H9 (cell line): ENCODE data around the gene ILDR2. TPM values are rescaled to one million over a fixed set of nuclear protein-coding genes. Genes with fewer than 3 reads are reported as not detected.

Source experiments
- DNase-seq: peaks from one replicate; pipeline ENCODE4 v3.0.0-alpha.2; 2017
- H2AFZ ChIP-seq: one replicate; pipeline ENCODE4 v1.6.1; 2013; ENCODE audit warnings: mild to moderate bottlenecking, low read length, control low read depth, moderate library complexity
- H2AK5ac ChIP-seq: 2 replicates; pipeline ENCODE4 v1.6.1; 2013; ENCODE audit warnings: low read length, control low read depth, mixed read lengths; ENCODE audit not compliant: insufficient read length
- H2BK120ac ChIP-seq: one replicate; pipeline ENCODE4 v1.6.1; 2013; ENCODE audit warnings: low read depth, mild to moderate bottlenecking, low read length, control low read depth, inconsistent platforms; ENCODE audit not compliant: poor library complexity, severe bottlenecking
- H2BK12ac ChIP-seq: 2 replicates; pipeline ENCODE4 v1.6.1; 2013; ENCODE audit warnings: low read length, control low read depth, mixed read lengths, low read depth; ENCODE audit not compliant: insufficient read length
- H2BK15ac ChIP-seq: 2 replicates; pipeline ENCODE4 v1.6.1; 2013; ENCODE audit warnings: low read depth, low read length, control low read depth
- H2BK20ac ChIP-seq: one replicate; pipeline ENCODE4 v1.6.1; 2013; ENCODE audit warnings: low read depth, mild to moderate bottlenecking, low read length, control low read depth, inconsistent platforms; ENCODE audit not compliant: poor library complexity, severe bottlenecking
- H2BK5ac ChIP-seq: 2 replicates; pipeline ENCODE4 v1.6.1; 2013; ENCODE audit warnings: low read length, control low read depth, mixed read lengths; ENCODE audit not compliant: insufficient read length
- H3K14ac ChIP-seq: 2 replicates; pipeline ENCODE4 v1.6.1; 2013; ENCODE audit warnings: low read length, control low read depth; ENCODE audit not compliant: insufficient read depth
- H3K18ac ChIP-seq: 2 replicates; pipeline ENCODE4 v1.6.1; 2013; ENCODE audit warnings: low read depth, mild to moderate bottlenecking, mixed read lengths, low read length, control low read depth; ENCODE audit not compliant: insufficient read length
- H3K23ac ChIP-seq: 2 replicates; pipeline ENCODE4 v1.6.1; 2013; ENCODE audit warnings: low read length, control low read depth, mixed read lengths, low read depth; ENCODE audit not compliant: insufficient read length
- H3K23me2 ChIP-seq: 2 replicates; pipeline ENCODE4 v1.6.1; 2013; ENCODE audit warnings: low read depth, mild to moderate bottlenecking, mixed read lengths, low read length, control low read depth; ENCODE audit not compliant: insufficient read length, poor library complexity, severe bottlenecking
- H3K27ac ChIP-seq: 2 replicates; pipeline ENCODE4 v1.5.1; 2013; ENCODE audit warnings: low read length, control low read depth, mixed read lengths, low read depth; ENCODE audit not compliant: insufficient read length
- H3K27me3 ChIP-seq: 2 replicates; pipeline ENCODE4 v1.6.1; 2013; ENCODE audit warnings: low read length, control low read depth, inconsistent platforms; ENCODE audit not compliant: insufficient read depth
- H3K4ac ChIP-seq: 2 replicates; pipeline ENCODE4 v1.6.1; 2013; ENCODE audit warnings: low read depth, mild to moderate bottlenecking, control low read depth, inconsistent platforms, low read length, moderate library complexity
- H3K4me1 ChIP-seq: 2 replicates; pipeline ENCODE4 v1.6.1; 2013; ENCODE audit warnings: low read length, control low read depth, inconsistent platforms; ENCODE audit not compliant: insufficient read depth
- H3K4me2 ChIP-seq: 2 replicates; pipeline ENCODE4 v1.6.1; 2013; ENCODE audit warnings: low read length, control low read depth, mixed read lengths; ENCODE audit not compliant: insufficient read length, insufficient read depth
- H3K56ac ChIP-seq: 2 replicates; pipeline ENCODE4 v1.6.1; 2013; ENCODE audit warnings: low read depth, mild to moderate bottlenecking, mixed read lengths, low read length, control low read depth; ENCODE audit not compliant: insufficient read length
- H3K79me1 ChIP-seq: 2 replicates; pipeline ENCODE4 v1.6.1; 2013; ENCODE audit warnings: low read depth, mild to moderate bottlenecking, moderate library complexity, low read length, control low read depth, inconsistent platforms; ENCODE audit not compliant: insufficient read depth, poor library complexity, severe bottlenecking
- H3K79me2 ChIP-seq: 2 replicates; pipeline ENCODE4 v1.6.1; 2013; ENCODE audit warnings: low read length, control low read depth, inconsistent platforms; ENCODE audit not compliant: insufficient read depth
- H3K9ac ChIP-seq: 2 replicates; pipeline ENCODE4 v1.6.1; 2013; ENCODE audit warnings: low read length, control low read depth, mixed read lengths; ENCODE audit not compliant: insufficient read length; ENCODE audit errors: extremely low read depth
- H3K9me3 ChIP-seq: one replicate; pipeline ENCODE4 v1.6.1; 2013; ENCODE audit warnings: low read depth, low read length, inconsistent platforms; ENCODE audit not compliant: control insufficient read depth
- H3T11ph ChIP-seq: one replicate; pipeline ENCODE4 v1.6.1; 2013; ENCODE audit warnings: mild to moderate bottlenecking, low read length, control low read depth, inconsistent platforms
- H4K20me1 ChIP-seq: one replicate; pipeline ENCODE4 v1.6.1; 2013; ENCODE audit not compliant: control insufficient read depth, insufficient read length, insufficient read depth
- H4K5ac ChIP-seq: 2 replicates; pipeline ENCODE4 v1.6.1; 2013; ENCODE audit warnings: low read depth, mild to moderate bottlenecking, mixed read lengths, low read length, control low read depth; ENCODE audit not compliant: insufficient read length
- H4K8ac ChIP-seq: replicated peaks from 2 replicates; pipeline ENCODE4 v1.6.1; 2013; ENCODE audit warnings: low read length, control low read depth, mixed read lengths, low read depth; ENCODE audit not compliant: insufficient read length
- H4K91ac ChIP-seq: 2 replicates; pipeline ENCODE4 v1.6.1; 2013; ENCODE audit warnings: low read depth, mild to moderate bottlenecking, moderate library complexity, mixed read lengths, low read length, control low read depth; ENCODE audit not compliant: insufficient read length
- H3K27ac Mint-ChIP-seq, 3 experiments: 2 replicates in 2 of 3; 3 replicates in 1 of 3; pipeline ENCODE4 v1.8.0; 2020 to 2021; ENCODE audit warnings: mixed read lengths in 3 of 3, mild to moderate bottlenecking in 1 of 3, moderate library complexity in 1 of 3
- H3K27me3 Mint-ChIP-seq: 2 replicates; pipeline ENCODE4 v1.8.0; 2021; ENCODE audit warnings: low read depth, mild to moderate bottlenecking, moderate library complexity, mixed read lengths
- H3K36me3 Mint-ChIP-seq, 3 experiments: 2 replicates in 2 of 3; 3 replicates in 1 of 3; pipeline ENCODE4 v1.8.0; 2020 to 2021; ENCODE audit warnings: low read depth in 3 of 3, mixed read lengths in 3 of 3; ENCODE audit not compliant: insufficient read depth in 1 of 3
- H3K4me1 Mint-ChIP-seq, 2 experiments: 2 replicates each; pipeline ENCODE4 v1.8.0; 2020; ENCODE audit warnings: mixed read lengths in 2 of 2
- H3K4me3 Mint-ChIP-seq, 2 experiments: 2 replicates in 1 of 2; 3 replicates in 1 of 2; pipeline ENCODE4 v1.8.0; 2020 to 2021; ENCODE audit warnings: mild to moderate bottlenecking in 2 of 2, mixed read lengths in 2 of 2, moderate library complexity in 1 of 2
- H3K9me3 Mint-ChIP-seq, 2 experiments: 2 replicates in 1 of 2; 3 replicates in 1 of 2; pipeline ENCODE4 v1.8.0; 2020; ENCODE audit warnings: mild to moderate bottlenecking in 2 of 2, mixed read lengths in 2 of 2, moderate library complexity in 1 of 2
- WGBS: extraction: QIAGEN DNeasy Blood & Tissue Kit; methylation state at CpG from one replicate; pipeline ENCODE4 v1.1.7; 2013; ENCODE audit warnings: missing lambda C conversion rate, low lambda C conversion rate, mixed read lengths; ENCODE audit not compliant: insufficient read length; ENCODE audit errors: extremely low coverage; 5-methylcytosine and 5-hydroxymethylcytosine counted together
- total RNA-seq: library from RNA; stranded (reverse); gene quantifications from 2 replicates; pipeline ENCODE4 v1.2.1, GENCODE V29; 2021
- TF ChIP-seq, protein P1 (sequence below): fragments of 200-600 bp; sonication (generic); conservative IDR thresholded peaks from 3 replicates; pipeline ENCODE4 v1.8.0; 2021; ENCODE audit warnings: antibody characterized with exemption, mild to moderate bottlenecking

ILDR2 gene
- total RNA-seq, 1 experiment from 2014 or later, result 1.1 TPM

DNA sequence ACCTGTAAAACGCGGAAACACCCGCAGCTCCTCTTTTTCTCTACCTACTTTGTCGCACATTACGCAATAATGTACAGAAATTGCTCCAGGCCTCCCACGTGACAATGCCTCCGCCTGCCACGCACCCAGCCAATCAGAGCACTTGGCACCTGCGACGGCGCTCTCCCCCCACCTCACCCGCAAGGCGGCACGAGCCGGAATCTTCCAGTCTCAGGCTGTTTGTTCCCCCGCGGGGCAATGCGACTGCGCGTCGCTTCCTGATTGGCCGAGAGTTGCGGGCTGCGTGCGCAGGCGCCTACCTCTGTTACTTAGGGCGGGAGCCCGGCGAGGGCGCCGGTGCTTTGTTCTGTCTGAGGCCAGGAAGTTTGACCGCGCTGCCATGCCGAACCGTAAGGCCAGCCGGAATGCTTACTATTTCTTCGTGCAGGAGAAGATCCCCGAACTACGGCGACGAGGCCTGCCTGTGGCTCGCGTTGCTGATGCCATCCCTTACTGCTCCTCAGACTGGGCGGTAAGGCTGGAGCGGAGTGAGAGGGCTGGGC is 13.7 kb upstream of the ILDR2 start, which contains the start of gene MAEL:
MAEL (plus strand) TSS at position 307 of the 542 bp plus-strand sequence; CDS start at position 380, 73 bp downstream.
- H2BK5ac ChIP-seq, result no peak within 1 kb of the TSS
- TF ChIP-seq, protein P1, sequence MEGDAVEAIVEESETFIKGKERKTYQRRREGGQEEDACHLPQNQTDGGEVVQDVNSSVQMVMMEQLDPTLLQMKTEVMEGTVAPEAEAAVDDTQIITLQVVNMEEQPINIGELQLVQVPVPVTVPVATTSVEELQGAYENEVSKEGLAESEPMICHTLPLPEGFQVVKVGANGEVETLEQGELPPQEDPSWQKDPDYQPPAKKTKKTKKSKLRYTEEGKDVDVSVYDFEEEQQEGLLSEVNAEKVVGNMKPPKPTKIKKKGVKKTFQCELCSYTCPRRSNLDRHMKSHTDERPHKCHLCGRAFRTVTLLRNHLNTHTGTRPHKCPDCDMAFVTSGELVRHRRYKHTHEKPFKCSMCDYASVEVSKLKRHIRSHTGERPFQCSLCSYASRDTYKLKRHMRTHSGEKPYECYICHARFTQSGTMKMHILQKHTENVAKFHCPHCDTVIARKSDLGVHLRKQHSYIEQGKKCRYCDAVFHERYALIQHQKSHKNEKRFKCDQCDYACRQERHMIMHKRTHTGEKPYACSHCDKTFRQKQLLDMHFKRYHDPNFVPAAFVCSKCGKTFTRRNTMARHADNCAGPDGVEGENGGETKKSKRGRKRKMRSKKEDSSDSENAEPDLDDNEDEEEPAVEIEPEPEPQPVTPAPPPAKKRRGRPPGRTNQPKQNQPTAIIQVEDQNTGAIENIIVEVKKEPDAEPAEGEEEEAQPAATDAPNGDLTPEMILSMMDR, result no peak
- H2AK5ac ChIP-seq, result no peak within 1 kb of the TSS
- no peaks in the 10 kb centered on the region for H3K27me3 ChIP-seq
- no peak within 1 kb of the TSS for H2AFZ ChIP-seq
- no peaks in the 10 kb centered on the region; a peak in 1 of 5 replicates for H3K9me3 Mint-ChIP-seq
- no peak within 1 kb of the TSS for H3K56ac ChIP-seq
- peak within 1 kb of the TSS; percentile 27 for H4K5ac ChIP-seq
- H3K23me2 ChIP-seq, result no peaks in the 10 kb centered on the region
- no peaks in the 10 kb centered on the region for H3K4me1 ChIP-seq
- H3K79me1 ChIP-seq, result no peaks in the 10 kb centered on the region
- H3K27ac Mint-ChIP-seq, result no peak within 1 kb of the TSS; a peak in 1 of 7 replicates
- H3K36me3 Mint-ChIP-seq, result no peaks in the 10 kb centered on the region
- H3K9ac ChIP-seq, result no peak within 1 kb of the TSS
- H3K4me3 Mint-ChIP-seq, result no peak within 1 kb of the TSS
- no peaks in the 10 kb centered on the region for H3K79me2 ChIP-seq
- H2BK15ac ChIP-seq, result no peak within 1 kb of the TSS
- H4K8ac ChIP-seq, result no peak within 1 kb of the TSS
- no CpG with 5 or more reads among the region's 45 CpGs for WGBS
- DNase-seq, result peak; percentile 53
- no peak within 1 kb of the TSS for H3K27ac ChIP-seq
- peak within 1 kb of the TSS; percentile 50 for H3K18ac ChIP-seq
- no peaks in the 10 kb centered on the region for H3K4me1 Mint-ChIP-seq
- H3K14ac ChIP-seq, result no peak within 1 kb of the TSS; the same call in 1 of the 2 replicates
- H3K23ac ChIP-seq, result no peak within 1 kb of the TSS
- H3K4me2 ChIP-seq, result no peak within 1 kb of the TSS
- no peak within 1 kb of the TSS for H2BK12ac ChIP-seq
- H3K9me3 ChIP-seq, result no peaks in the 10 kb centered on the region
- no peaks in the 10 kb centered on the region for H4K20me1 ChIP-seq
- H3K4ac ChIP-seq, result no peak within 1 kb of the TSS
- peaks cover 8% of the 10 kb centered on the region for H3K27me3 Mint-ChIP-seq
- no peak within 1 kb of the TSS for H3T11ph ChIP-seq
- no peak within 1 kb of the TSS for H4K91ac ChIP-seq
- no peak within 1 kb of the TSS for H2BK120ac ChIP-seq
- H2BK20ac ChIP-seq, result no peak within 1 kb of the TSS
